OCI-LY3 (cell line): ENCODE data around the gene ENOSF1.

ENCODE experiments used
- EZH2phosphoT487 ChIP-seq: fragments of 200-600 bp; shearing (Covaris generic); IDR thresholded peaks from 2 replicates; pipeline ENCODE4 v1.6.1; 2018; ENCODE audit warnings: antibody characterized with exemption, mixed run types, low read depth
- TF ChIP-seq, protein P1 (sequence below): fragments of 200-600, 300-600 bp; sonication (generic); IDR thresholded peaks from 2 replicates; pipeline ENCODE4 v1.5.1; 2014; ENCODE audit warnings: antibody characterized with exemption, low read length, low read depth

DNA sequence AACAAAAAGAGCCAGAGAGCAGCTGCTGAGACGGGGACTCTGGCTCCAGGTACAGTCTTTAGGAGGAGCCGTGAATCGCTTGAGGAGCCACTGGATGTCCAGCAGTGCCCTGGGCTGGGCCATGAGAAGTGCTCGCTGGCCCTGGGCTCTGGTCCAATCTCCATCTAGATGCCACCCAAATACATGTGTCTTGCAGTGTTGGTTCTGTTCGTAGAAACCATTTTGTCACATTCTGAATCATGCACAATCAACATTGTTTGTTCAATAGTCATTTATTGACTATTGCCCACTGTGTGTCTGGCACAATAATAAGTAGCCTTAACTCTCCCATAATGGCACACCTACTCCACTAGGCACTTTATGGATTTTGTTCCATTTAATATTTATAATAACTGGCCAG is 28.9 kb downstream of the ENOSF1 start:
- no peak for TF ChIP-seq EZH2phosphoT487
- TF ChIP-seq, protein P1, sequence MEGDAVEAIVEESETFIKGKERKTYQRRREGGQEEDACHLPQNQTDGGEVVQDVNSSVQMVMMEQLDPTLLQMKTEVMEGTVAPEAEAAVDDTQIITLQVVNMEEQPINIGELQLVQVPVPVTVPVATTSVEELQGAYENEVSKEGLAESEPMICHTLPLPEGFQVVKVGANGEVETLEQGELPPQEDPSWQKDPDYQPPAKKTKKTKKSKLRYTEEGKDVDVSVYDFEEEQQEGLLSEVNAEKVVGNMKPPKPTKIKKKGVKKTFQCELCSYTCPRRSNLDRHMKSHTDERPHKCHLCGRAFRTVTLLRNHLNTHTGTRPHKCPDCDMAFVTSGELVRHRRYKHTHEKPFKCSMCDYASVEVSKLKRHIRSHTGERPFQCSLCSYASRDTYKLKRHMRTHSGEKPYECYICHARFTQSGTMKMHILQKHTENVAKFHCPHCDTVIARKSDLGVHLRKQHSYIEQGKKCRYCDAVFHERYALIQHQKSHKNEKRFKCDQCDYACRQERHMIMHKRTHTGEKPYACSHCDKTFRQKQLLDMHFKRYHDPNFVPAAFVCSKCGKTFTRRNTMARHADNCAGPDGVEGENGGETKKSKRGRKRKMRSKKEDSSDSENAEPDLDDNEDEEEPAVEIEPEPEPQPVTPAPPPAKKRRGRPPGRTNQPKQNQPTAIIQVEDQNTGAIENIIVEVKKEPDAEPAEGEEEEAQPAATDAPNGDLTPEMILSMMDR: no peak
